Measurements from ENCODE around the gene ANXA9. TPM values are rescaled to one million over a fixed set of nuclear protein-coding genes. Genes with fewer than 3 reads are reported as not detected.

ANXA9 gene
- total RNA-seq, 5 donors from 2014 or later (not counting 1 experiment from before 2014, with no cell fraction given) = 0.15 to 0.16 TPM; not detected in 3

- peaks cover 37 to 40% (median 38%) of the 10 kb centered on the region in 3 donors for H3K4me1 Mint-ChIP-seq
- peak overlapping the region; percentile 42 for H3K27ac ChIP-seq (ENCODE audit: low read length)
- peak overlapping the region; percentile 24 to 89 (median 32) for H3K4me3 Mint-ChIP-seq
- H3K4me1 ChIP-seq (ENCODE audit: control insufficient read depth in 1 of 2, extremely low read depth in 1 of 2, insufficient read depth in 2 of 2, low read length in 2 of 2) = peaks cover 12 to 44% of the 10 kb centered on the region in 2 experiments
- ChIA-PET CTCF (interaction anchor here in 1 of 2 donors (0.6 to 0.9 kb wide), 5 partner anchors 9 to 853 kb away, joined by 3 to 7 read pairs (median 3); no protein-coding TSS in a partner anchor), POLR2A (no interaction called here)
- ATAC-seq (replicated peaks in 1 of 4) (peak; percentile 34 to 61 (median 46)), DNase-seq (peak; percentile 67 to 94 (median 84))
- no peaks in the 10 kb centered on the region for H3K36me3 Mint-ChIP-seq
- peaks cover 0 to 5% of the 10 kb centered on the region in 2 experiments for H3K27me3 ChIP-seq (replicated peaks in 1 of 2; ENCODE audit: control insufficient read depth in 2 of 2, extremely low read depth in 1 of 2, insufficient read depth in 2 of 2, low read length in 1 of 2)
- H3K9me3 Mint-ChIP-seq = no peaks in the 10 kb centered on the region
- no peaks in the 10 kb centered on the region for H3K9me3 ChIP-seq
- H3K27ac Mint-ChIP-seq = peak overlapping the region; percentile 79
- peak overlapping the region; percentile 18 to 26 for H3K4me3 ChIP-seq (ENCODE audit: control insufficient read depth in 1 of 2, extremely low read depth in 1 of 2, low read length in 1 of 2)
- H3K36me3 ChIP-seq (ENCODE audit: control insufficient read depth in 2 of 2, extremely low read depth in 1 of 2, insufficient read depth in 1 of 2, low read length in 1 of 2) = no peaks in the 10 kb centered on the region
- H3K27me3 Mint-ChIP-seq = no peaks in the 10 kb centered on the region
- 21% methylated on average over 12 of the region's 23 CpGs for WGBS (ENCODE audit: insufficient coverage)
Measured at GRCh38 chr1:150979092-150980056, 2.7 kb upstream of the ANXA9 start.

- ATAC-seq (replicated peaks in 1 of 4) (no peak), DNase-seq (no peak)
- Histone ChIP-seq H3K36me3 (ENCODE audit: control insufficient read depth in 2 of 2, extremely low read depth in 1 of 2, insufficient read depth in 1 of 2, low read length in 1 of 2) (no peaks in the 10 kb centered on the region), H3K4me3 (ENCODE audit: control insufficient read depth in 1 of 2, extremely low read depth in 1 of 2, low read length in 1 of 2) (no peak overlapping the region), H3K27ac (ENCODE audit: low read length) (no peak overlapping the region), H3K27me3 (replicated peaks in 1 of 2; ENCODE audit: control insufficient read depth in 2 of 2, extremely low read depth in 1 of 2, insufficient read depth in 2 of 2, low read length in 1 of 2) (peaks cover 0 to 8% of the 10 kb centered on the region in 2 experiments), H3K4me1 (ENCODE audit: control insufficient read depth in 1 of 2, extremely low read depth in 1 of 2, insufficient read depth in 2 of 2, low read length in 2 of 2) (peaks cover 11 to 33% of the 10 kb centered on the region in 2 experiments), H3K9me3 (no peaks in the 10 kb centered on the region)
- ChIA-PET POLR2A (interaction anchor here (0.6 to 0.7 kb wide), 3 partner anchors 16 to 126 kb away, joined by 3 to 6 read pairs (median 4); no protein-coding TSS in a partner anchor), CTCF (interaction anchor here in 1 of 2 donors (0.6 to 0.7 kb wide), 2 partner anchors 352 to 516 kb away, joined by 3 to 4 read pairs; partner anchors contain the start of gene ENSA)
- H3K36me3 Mint-ChIP-seq = no peaks in the 10 kb centered on the region
- no peak overlapping the region for H3K4me3 Mint-ChIP-seq
- 88% methylated on average over 5 of the region's 6 CpGs for WGBS (ENCODE audit: insufficient coverage)
- no peaks in the 10 kb centered on the region for H3K27me3 Mint-ChIP-seq
- H3K9me3 Mint-ChIP-seq = no peaks in the 10 kb centered on the region
- peaks cover 28 to 42% (median 30%) of the 10 kb centered on the region in 3 donors for H3K4me1 Mint-ChIP-seq
- no peak overlapping the region for H3K27ac Mint-ChIP-seq
Measured at GRCh38 chr1:150981177-150981804, 801 bp upstream of the ANXA9 start.

- DNase-seq (no peak), ATAC-seq (replicated peaks in 1 of 4) (no peak)
- ChIA-PET POLR2A (interaction anchor here in 1 of 2 donors (0.7 kb wide), 1 partner anchor 14 kb away, joined by 3 read pairs; no protein-coding TSS in a partner anchor), CTCF (interaction anchor here in 1 of 2 donors (0.6 kb wide), 1 partner anchor 15 kb away, joined by 3 read pairs; no protein-coding TSS in a partner anchor)
- Histone ChIP-seq H3K4me1 (ENCODE audit: control insufficient read depth in 1 of 2, extremely low read depth in 1 of 2, insufficient read depth in 2 of 2, low read length in 2 of 2) (peaks cover 0 to 7% of the 10 kb centered on the region in 2 experiments), H3K36me3 (ENCODE audit: control insufficient read depth in 2 of 2, extremely low read depth in 1 of 2, insufficient read depth in 1 of 2, low read length in 1 of 2) (no peaks in the 10 kb centered on the region), H3K4me3 (ENCODE audit: control insufficient read depth in 1 of 2, extremely low read depth in 1 of 2, low read length in 1 of 2) (no peak overlapping the region), H3K27me3 (replicated peaks in 1 of 2; ENCODE audit: control insufficient read depth in 2 of 2, extremely low read depth in 1 of 2, insufficient read depth in 2 of 2, low read length in 1 of 2) (peaks cover 0 to 8% of the 10 kb centered on the region in 2 experiments), H3K9me3 (no peaks in the 10 kb centered on the region), H3K27ac (ENCODE audit: low read length) (no peak overlapping the region)
- Mint-ChIP-seq H3K4me3 (no peak overlapping the region), H3K9me3 (no peaks in the 10 kb centered on the region), H3K36me3 (no peaks in the 10 kb centered on the region), H3K27ac (no peak overlapping the region), H3K27me3 (no peaks in the 10 kb centered on the region), H3K4me1 (peaks cover 5 to 9% (median 5%) of the 10 kb centered on the region in 3 donors)
- WGBS (ENCODE audit: insufficient coverage) = 94% methylated on average over 2 of the region's 2 CpGs
Measured at GRCh38 chr1:150985179-150985825, 3.2 kb downstream of the ANXA9 start.

- Mint-ChIP-seq H3K4me1 (peaks cover 5 to 9% (median 5%) of the 10 kb centered on the region in 3 donors), H3K36me3 (no peaks in the 10 kb centered on the region), H3K9me3 (no peaks in the 10 kb centered on the region), H3K27me3 (no peaks in the 10 kb centered on the region), H3K27ac (no peak overlapping the region), H3K4me3 (no peak overlapping the region)
- H3K4me1 ChIP-seq (ENCODE audit: control insufficient read depth in 1 of 2, extremely low read depth in 1 of 2, insufficient read depth in 2 of 2, low read length in 2 of 2) = peaks cover 0 to 7% of the 10 kb centered on the region in 2 experiments
- no peaks in the 10 kb centered on the region for H3K9me3 ChIP-seq
- H3K27ac ChIP-seq (ENCODE audit: low read length) = no peak overlapping the region
- ATAC-seq (replicated peaks in 1 of 4) (peak in 1 of 4 experiments; percentile 5), DNase-seq (no peak)
- POLR2A ChIA-PET = interaction anchor here in 1 of 2 donors (0.6 kb wide), 1 partner anchor 66 kb away, joined by 14 read pairs; no protein-coding TSS in a partner anchor
- no CpG with 5 or more reads among the region's 7 CpGs for WGBS (ENCODE audit: insufficient coverage)
- CTCF ChIA-PET = no interaction called here
- no peak overlapping the region for H3K4me3 ChIP-seq (ENCODE audit: control insufficient read depth in 1 of 2, extremely low read depth in 1 of 2, low read length in 1 of 2)
- H3K27me3 ChIP-seq (replicated peaks in 1 of 2; ENCODE audit: control insufficient read depth in 2 of 2, extremely low read depth in 1 of 2, insufficient read depth in 2 of 2, low read length in 1 of 2) = peaks cover 0 to 3% of the 10 kb centered on the region in 2 experiments
- no peaks in the 10 kb centered on the region for H3K36me3 ChIP-seq (ENCODE audit: control insufficient read depth in 2 of 2, extremely low read depth in 1 of 2, insufficient read depth in 1 of 2, low read length in 1 of 2)
Measured at GRCh38 chr1:150987924-150988323, 5.8 kb downstream of the ANXA9 start.

DNA sequence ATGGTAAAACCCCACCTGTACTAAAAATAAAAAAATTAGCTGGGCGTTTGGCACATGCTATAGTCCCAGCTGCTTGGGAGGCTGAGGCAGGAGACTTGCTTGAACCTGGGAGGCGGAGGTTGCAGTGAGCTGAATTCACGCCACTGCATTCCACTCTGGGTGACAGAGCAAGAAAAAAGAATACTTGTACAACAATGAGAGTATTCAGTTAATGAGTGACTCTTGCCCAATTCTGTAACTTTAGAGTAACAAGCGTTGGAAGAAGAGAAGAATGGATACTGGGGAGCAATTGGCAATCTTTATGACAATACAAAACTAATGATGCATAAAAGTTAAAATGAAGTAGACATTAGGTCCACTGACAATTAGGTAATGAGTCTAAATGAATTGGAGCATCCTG, 10.5 kb downstream of the ANXA9 start:
- Mint-ChIP-seq H3K27me3 (no peaks in the 10 kb centered on the region), H3K4me3 (no peak overlapping the region), H3K27ac (peak overlapping the region in 1 of 2 donors; percentile 34), H3K4me1 (peaks cover 0 to 11% (median 8%) of the 10 kb centered on the region in 3 donors), H3K36me3 (peaks cover 6% of the 10 kb centered on the region), H3K9me3 (no peaks in the 10 kb centered on the region)
- Histone ChIP-seq H3K27me3 (replicated peaks in 1 of 2; ENCODE audit: control insufficient read depth in 2 of 2, extremely low read depth in 1 of 2, insufficient read depth in 2 of 2, low read length in 1 of 2) (peaks cover 0 to 2% of the 10 kb centered on the region in 2 experiments), H3K36me3 (ENCODE audit: control insufficient read depth in 2 of 2, extremely low read depth in 1 of 2, insufficient read depth in 1 of 2, low read length in 1 of 2) (peaks cover 0 to 7% of the 10 kb centered on the region in 2 donors), H3K9me3 (no peaks in the 10 kb centered on the region), H3K27ac (ENCODE audit: low read length) (no peak overlapping the region), H3K4me3 (ENCODE audit: control insufficient read depth in 1 of 2, extremely low read depth in 1 of 2, low read length in 1 of 2) (no peak overlapping the region), H3K4me1 (ENCODE audit: control insufficient read depth in 1 of 2, extremely low read depth in 1 of 2, insufficient read depth in 2 of 2, low read length in 2 of 2) (peaks cover 0 to 14% of the 10 kb centered on the region in 2 experiments)
- ChIA-PET POLR2A (no interaction called here), CTCF (interaction anchor here (0.9 kb wide), 2 partner anchors 13 to 32 kb away, joined by 3 read pairs; no protein-coding TSS in a partner anchor)
- ATAC-seq (replicated peaks in 1 of 4) (no peak), DNase-seq (no peak)
- WGBS (ENCODE audit: insufficient coverage) = 87% methylated on average over 3 of the region's 4 CpGs

Measured in T-cell (primary cell).